Keratinocyte (primary cell): ENCODE measurements around the gene LMOD2.

Source experiments
- CTCF ChIP-seq, 3 experiments: IDR thresholded peaks in 1 of 3; conservative IDR thresholded peaks in 1 of 3; optimal IDR thresholded peaks in 1 of 3; 2 replicates in 2 of 3; 3 replicates in 1 of 3; pipeline versions ENCODE3 to v1.5.1; 2011; ENCODE audit warnings: low read length in 3 of 3, mild to moderate bottlenecking in 3 of 3, moderate library complexity in 2 of 3, control low read depth in 1 of 3, inconsistent platforms in 1 of 3; ENCODE audit not compliant: insufficient read depth in 2 of 3; ENCODE audit errors: extremely low read depth in 1 of 3
- EZH2 ChIP-seq: IDR thresholded peaks from one replicate; pipeline ENCODE4 v1.6.1; 2012; ENCODE audit warnings: inconsistent platforms, mild to moderate bottlenecking, low read length, moderate library complexity

DNA sequence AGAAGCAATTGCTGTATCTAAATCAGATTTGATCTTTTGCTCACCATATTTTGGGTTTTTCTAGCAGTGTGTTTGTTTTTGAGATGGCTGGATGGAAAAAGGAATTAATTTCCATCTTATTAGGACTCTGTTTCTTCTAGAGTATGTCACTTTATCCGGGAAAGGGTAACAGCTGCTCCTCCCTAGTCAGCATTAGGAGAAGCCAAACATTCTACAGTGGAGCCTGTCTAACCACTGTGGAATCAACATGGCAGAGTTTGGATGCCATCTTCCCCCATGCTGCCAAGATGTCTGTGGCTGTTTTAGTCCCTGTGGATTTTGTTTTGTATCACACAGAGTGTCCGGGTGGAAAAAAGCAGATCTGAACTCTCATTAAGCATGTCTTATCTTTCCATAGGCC is 16.0 kb upstream of the LMOD2 start:
- TF ChIP-seq CTCF (optimal IDR thresholded peaks at IDR 0.05 in 1 of 3, IDR thresholded peaks at IDR 0.05 in 1 of 3, conservative IDR thresholded peaks at IDR 0.05 in 1 of 3; ENCODE audit: extremely low read depth in 1 of 3, insufficient read depth in 2 of 3, low read length in 3 of 3) (no peak), EZH2 (no peak)
